ENCODE measurements around the gene PARD6B.
A peak's percentile ranks its signal among the peaks of the same experiment; 100 is the strongest.
"Not testable (repeated sequence)": the region's sequence is repeated elsewhere in the genome, so short reads cannot be mapped to it uniquely, and the experiment has no call there.

PARD6B gene

DNA sequence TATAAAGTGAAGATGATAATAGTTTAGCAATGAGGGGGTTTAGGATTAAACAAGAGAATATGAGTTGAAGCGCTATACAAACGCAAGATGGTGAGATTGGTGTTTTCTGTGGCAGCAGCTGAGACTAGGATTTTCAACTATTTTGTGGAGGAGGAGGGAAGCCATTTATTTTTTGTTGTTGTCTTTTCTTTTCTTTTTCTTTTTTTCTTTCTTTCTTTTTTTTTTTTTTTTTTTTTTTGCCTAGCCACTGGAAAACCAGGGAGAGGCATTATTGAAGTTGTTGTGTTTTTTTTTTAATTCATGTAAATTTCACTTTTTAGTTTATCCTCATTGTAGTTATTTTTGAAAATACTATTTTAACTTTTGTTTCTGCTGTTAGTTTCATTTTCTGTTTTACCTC is 15.9 kb downstream of the PARD6B start:
- no peak for DNase-seq

DNA sequence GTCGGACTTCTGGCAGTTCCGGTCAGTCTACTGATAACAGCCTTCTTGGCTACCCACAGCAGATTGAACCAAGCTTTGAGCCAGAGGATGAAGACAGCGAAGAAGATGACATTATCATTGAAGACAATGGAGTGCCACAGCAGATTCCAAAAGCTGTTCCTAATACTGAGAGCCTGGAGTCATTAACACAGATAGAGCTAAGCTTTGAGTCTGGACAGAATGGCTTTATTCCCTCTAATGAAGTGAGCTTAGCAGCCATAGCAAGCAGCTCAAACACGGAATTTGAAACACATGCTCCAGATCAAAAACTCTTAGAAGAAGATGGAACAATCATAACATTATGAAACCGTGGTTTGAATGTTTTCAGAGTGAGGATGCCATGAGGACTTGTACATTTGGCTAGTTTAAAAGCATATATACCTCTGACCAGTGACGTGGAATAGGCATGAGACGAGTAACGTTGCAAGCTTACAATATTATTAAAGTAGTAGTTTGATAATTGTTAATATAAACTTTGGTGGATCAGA is 18.8 kb downstream of the PARD6B start:
- no peak for DNase-seq

- no peak for DNase-seq
Measured at GRCh38 chr20:50753152-50753551, 21.8 kb downstream of the PARD6B start.

DNA sequence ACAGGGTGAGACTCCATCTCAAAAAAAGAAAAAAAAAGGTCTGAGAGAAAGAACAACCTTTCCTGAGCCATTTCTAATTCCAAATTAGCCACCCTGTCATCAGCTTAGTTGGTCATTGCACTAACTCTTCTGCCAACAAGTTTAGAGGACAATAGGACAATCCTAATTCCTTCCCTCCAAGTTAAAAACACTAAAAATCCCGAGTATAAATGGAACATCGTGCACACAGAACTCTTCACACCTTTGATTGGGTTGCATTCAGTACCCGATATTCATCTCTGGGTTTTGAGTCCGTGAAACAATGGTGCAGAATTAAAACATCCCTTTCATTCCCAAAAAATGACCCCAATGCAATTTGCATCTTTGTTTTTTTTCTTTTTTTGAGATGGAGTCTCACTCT is 23.0 kb downstream of the PARD6B start:
- no peak for DNase-seq

DNA sequence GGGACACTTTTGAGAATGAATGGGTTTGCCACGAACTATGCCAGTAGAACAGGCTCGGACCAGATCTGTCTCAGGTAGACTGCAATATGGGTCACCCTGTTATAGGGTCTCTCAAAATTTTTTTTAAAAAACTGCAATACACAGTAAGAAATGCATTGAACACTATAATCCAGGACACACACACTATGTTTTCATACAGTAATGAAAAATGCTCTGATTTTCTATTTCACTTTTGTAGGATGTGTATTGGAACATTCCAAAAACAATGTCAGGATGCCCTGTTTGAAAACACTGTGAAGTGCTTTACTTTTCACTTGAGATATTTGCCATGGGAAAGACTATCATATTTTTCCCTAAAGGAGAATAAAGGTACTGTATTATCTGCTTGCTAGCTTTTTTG is 25.1 kb downstream of the PARD6B start:
- no peak for DNase-seq

DNA sequence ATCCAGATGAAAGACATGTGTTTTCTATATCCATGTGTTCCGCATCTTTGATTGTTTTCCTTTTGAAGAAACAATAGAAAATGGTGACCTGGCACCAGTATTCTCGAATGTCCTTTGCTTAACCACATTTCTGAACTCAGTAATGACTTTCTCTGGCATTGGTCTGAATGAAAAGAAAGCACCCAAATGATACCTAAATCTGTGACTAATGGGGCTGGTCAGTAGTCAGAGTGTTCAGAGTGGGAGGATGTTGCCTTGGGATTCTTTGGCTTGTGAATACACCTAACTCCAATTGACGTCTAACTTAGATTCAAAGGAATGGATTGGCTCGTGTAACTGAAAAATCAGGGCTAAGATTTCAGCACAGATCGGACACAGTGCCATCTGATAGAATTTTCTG is 27.1 kb downstream of the PARD6B start:
- no peak for DNase-seq

GRCh38 chr20:50758992-50759391 is 27.6 kb downstream of the PARD6B start:
- DNase-seq, result no peak

DNA sequence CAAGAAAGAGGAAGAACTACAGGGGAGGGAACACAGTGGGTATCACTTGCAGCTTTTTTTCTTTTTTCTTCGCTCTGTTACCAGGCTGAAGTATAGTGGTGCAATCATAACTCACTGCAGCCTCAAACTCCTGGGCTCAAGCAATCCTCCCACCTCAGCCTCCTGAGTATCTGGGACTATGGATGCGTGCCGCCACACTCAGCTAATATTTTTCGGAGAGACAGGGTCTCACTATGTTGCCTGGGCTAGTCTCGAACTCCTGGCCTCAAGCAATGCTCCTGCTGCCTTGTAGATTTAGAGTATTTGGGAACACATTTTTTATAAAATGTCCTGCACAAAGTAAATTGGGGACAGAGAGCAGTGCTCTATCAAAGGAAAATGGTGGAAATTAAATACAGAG is 28.3 kb downstream of the PARD6B start:
- DNase-seq, result no peak

DNA sequence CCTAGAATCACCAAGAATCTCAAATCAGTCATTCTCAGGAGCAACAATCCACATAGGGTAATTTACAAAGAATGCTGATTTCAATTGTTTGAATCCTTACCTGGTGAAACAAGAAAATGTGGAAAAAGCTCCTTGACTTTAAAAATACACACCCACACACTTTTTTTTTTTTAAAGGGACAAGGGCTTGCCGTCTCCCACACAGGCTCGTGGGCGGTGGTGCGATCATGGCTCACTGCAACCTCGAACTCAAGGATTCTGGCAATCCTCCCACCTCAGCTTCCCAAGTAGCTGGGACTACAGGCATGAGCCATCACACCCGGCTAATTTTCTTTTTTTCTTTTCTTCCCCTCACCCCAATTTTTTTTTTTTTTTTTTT is 30.7 kb downstream of the PARD6B start:
- DNase-seq, result no peak

- DNase-seq, result no peak
Measured at GRCh38 chr20:50762435-50763220, 31.2 kb downstream of the PARD6B start.

- DNase-seq, result peak in 1 of 3 experiments; percentile 6
Measured at GRCh38 chr20:50763550-50764458, 32.4 kb downstream of the PARD6B start.

GRCh38 chr20:50765251-50765650 is 33.9 kb downstream of the PARD6B start:
- not testable (repeated sequence) for DNase-seq

DNA sequence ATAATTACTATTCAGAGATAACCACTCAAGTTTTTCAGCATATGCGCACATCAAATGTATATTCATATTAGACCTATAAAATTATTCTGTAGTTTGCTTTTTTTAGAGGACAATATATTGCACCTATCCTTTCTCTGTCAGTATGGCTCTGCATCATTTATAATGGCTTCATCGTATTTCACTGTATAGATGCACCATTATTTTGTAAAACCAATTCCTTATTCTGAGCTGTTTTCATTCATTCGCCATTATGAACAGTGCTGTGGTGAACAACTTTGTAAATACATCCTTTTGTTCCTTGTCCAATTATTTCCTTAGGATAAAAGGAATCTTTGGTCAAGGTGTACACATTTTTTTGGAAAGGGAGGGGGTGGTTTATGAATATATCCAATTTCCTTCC is 34.3 kb downstream of the PARD6B start:
- DNase-seq, result no peak

DNA sequence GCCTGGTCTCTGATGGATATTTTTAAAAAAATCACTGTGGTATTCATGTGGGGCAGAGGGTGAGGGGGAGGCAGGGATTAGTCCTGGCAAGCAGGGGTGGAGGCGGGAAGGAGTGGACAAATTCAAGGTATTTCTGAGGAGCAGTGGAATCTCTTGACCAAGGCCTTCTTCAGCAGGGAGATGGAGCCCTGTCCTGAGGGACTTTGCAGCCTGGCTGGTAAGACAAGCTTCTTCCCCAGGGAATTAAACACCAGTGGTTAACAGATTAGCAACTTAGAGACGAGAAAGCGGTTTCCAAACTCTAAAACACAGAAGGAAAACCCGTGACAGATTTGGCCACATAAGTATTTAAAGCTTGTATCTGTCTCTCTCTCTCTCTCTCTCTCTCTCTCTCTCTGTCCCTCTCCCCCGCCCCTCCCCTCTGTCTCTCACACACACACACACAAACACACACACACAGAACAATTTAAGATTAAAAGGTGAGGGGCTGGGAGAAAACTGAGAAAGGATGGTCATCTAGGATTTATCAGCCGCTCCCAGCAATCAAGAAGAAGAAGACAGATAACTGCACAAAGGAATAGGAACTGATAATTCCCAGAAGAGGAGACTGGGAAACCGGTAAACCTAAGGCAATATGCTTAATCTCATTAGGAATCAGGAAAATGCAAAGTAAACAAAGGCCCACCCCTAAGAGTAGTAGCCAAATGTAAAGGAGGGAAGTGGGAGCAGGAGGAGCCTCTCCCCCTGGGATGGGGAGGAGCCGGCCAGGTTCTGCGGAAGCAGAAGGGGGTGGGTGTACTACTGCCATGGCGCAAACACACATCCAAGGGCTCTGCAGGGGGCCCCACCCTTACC is 35.8 kb downstream of the PARD6B start:
- DNase-seq, result not testable (repeated sequence)

- not testable (repeated sequence) for DNase-seq
Measured at GRCh38 chr20:50768991-50769390, 37.6 kb downstream of the PARD6B start.

DNA sequence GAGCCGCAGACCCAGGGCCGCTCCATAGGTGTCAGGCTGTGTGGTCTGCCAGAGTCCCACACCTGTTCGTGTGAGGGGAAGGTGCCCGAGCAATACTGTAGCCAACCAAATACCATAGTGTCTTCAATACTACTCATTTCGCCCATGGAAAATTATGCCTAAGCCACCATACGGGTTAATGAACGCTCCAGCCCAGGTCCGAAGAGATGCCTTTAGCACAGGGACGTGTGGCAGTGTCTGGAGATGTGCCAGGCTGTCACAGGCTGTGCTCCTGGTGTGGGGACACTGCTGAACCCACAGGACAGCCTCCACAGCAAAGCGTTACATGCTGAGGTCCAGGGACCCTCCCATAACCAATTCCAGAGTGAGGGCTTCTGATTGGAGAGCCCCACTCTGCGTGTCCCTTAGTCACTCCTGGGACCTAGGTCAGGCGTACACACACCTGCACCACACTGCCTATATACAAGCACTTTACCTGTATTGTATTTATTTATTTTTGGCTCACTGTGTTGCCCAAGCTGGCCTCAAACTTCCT is 38.2 kb downstream of the PARD6B start:
- not testable (repeated sequence) for DNase-seq

DNA sequence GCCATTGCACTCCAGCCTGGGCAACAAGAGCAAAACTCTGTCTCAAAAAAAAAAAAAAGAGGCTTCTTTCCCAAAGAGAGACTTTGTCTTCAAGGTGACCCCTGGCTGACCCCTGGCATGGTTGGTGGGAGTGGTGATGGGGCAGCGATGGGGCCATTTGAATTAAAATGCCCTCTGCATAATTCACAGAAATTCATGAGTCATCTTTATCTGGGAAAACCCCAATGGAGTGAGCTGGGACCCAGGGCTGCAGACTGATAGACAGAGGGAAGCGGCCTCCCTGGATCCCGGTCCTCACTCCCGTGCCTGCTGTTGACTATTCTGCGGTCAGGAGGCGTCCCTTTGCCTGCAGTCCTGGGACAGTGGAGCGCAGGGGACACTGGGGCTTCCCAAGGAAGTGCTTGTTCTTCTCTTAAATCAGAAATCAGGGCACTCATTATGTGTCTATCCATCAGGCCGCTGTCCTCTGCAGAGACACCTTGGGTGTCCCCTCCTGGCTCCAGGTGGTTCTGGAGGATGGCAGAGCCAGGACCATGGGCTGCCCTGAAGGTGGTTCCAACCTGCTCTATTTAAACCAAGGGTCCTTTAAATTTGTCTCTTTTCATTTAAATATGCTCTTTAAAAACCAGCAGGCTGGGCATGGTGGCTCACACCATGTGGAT is 40.2 kb downstream of the PARD6B start:
- DNase-seq, result not testable (repeated sequence)

DNA sequence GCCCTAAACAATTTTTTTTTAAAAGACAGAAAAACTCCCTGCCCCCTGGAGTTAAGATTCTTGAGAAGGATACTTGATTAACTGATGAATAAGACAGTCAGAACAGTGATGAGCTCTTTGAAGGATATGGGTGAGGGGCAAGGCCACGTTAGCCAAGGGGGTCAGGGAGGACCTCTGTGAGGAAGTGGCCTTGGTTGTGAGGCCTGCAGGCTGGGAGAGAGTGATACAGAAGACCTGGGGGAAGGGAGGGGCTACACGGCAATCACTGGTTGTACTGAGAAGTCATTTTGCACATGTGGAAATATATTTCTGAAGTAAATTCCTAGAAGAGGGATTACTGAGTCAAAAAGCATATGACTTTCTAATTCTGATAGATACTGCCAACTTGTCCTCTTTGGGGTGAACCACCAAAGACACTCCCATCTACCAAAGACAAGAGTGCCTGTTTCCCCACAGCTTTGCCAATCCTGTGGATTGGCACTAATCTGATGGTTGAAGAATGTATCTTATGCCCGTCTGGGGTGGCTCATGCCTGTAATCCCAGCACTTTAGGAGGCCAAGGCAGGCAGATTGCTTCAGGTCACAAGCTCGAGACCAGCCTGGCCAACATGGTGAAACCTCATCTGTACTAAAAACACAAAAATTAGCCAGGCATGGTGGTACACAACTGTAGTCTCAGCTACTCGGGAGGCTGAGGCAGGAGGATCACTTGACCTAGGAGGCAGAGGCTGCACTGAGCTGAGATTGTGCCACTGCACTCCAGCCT is 41.2 kb downstream of the PARD6B start:
- DNase-seq, result no peak

- DNase-seq, result no peak
Measured at GRCh38 chr20:50774515-50774914, 43.1 kb downstream of the PARD6B start.

DNA sequence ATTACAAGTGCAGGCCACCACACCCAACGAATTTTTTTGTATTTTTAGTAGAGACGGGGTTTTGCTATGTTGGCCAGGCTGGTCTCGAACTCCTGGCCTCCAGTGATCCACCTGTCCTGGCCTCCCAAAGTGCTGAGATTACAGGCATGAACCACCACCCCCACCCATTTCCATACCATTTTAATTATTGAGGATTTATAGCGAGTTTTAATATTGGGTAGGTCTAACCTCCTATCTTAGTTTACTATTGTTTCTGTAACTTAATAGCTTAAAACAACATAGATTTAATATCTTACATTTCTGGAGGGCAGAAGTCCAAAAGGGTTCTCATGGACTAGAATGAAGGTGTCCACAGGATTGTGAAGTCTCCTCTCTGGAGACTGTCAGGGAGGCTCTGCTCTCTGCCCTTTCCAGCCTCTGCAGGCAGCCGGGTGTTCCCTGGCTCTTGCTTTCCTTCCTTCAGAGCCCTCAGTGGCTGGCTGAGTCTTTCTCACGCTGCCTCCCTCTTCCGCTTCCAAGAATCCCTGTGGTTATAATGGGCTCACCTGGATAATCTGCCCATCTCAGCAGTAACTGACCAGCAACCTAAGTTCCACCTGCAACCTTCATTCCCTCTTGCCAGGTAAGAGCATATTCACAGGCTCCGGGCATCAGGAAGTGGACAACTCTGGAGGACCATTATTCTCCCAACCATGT is 44.9 kb downstream of the PARD6B start:
- peak in 1 of 3 experiments; percentile 20 for DNase-seq

- no peak for DNase-seq
Measured at GRCh38 chr20:50777373-50777772, 46.0 kb downstream of the PARD6B start.
